ENCODE data around the gene CFAP46.
"Not testable (repeated sequence)": the region's sequence is repeated elsewhere in the genome, so short reads cannot be mapped to it uniquely, and the experiment has no call there.

The CFAP46 gene

DNA sequence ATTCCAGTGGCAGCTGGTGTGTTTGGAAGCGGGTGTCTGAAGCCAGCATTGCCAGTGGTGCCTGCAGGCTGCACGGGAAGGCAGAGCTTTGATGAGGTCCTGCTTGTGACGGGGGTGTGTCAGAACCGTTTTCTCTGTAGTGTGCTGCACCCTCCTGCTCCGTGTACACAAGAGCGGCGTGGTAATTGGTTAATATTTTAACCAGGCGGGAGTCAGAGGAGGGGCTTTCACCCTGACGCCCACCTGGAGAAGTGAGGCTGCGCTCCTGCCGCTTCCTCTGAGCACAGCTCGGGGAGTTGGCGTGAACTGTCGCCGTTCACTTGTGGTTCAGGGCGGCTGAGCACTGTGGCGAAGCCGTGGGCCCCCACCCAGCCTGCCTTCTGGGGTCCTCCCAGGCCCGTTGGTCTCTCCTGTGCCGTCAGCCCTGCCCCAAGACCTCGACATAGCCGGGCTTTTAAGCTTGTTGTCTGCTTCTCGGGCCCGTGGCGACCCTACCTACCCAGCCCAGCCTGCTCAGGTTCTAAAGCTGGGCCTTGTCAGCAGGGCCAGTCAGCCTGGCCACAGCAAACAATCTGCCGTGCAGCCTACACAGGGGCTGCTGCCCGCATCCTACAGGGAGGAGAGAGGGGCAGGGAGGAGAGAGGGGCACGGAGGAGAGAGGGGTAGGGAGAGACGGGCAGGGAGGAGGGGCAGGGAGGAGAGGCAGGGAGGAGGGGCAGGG is 168.0 kb downstream of the CFAP46 start:
- DNase-seq (ENCODE audit: low read depth) = no peak
- H3K4me3 ChIP-seq (ENCODE audit: low read depth, low read length) = no peak overlapping the region

DNA sequence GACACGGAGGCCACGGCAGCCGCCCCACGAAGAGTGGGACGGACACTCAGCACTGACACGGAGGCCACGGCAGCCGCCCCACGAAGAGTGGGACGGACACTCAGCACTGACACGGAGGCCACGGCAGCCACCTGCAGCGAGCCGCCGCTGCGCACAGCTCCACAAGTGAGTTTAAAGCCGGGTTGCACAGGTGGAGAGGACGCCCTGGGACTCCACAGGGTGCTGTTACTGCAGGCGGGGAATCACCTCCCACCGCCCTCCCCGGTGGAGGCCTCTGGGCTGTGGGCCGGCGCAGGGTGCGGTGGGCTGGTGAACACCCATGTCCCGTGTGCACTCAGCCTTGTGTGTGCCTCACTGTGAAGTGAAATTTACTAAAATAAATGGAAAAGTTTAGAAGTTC is 169.6 kb downstream of the CFAP46 start:
- not testable (repeated sequence) for DNase-seq (ENCODE audit: low read depth); H3K4me3 ChIP-seq (ENCODE audit: low read depth, low read length)

DNA sequence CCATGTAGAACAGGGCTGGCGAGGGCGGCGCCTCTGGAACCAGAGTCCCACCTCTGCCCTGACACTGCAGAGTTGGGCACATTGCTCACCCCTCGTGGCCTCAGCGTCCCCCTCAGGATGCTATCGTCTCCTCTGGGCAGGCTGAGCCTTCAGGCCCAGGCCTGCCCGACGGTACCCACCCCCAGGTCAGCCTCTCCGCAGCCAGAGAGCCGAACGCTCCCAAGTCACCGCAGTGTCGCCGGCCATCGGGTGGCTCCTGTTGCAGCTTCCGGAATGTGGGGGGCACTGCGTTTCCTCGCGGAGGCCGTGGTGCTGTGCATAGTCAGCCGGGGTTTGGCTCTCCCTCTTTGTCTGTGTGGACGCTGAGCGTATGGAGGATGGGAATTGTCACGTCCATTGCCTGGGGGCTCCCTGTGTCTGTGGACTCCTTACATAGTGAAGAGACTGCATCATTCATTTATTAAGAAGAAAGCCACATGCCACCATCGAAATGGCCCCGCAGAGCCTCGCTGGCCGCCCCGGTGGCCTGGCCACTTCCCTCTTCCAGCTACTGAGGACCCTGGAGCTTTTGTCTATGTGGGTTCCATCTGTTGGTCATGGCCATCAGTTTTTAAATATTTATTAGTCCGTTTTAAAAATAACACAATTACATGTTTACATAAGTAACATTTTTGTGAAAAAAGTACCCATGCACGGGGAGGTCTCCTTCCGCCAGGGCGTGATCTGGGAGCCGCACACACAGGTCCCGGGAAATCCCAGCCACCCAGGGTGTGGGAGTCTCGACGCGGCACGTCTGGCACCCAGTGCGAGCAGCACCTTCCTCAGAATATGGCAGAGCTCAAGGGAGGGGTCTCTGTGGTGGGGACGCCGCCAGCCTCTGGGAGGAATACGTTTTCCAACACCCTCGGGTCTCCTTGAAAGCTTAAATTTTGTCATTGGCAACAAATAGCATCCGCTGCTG is 172.0 kb downstream of the CFAP46 start:
- DNase-seq (ENCODE audit: low read depth) = no peak
- H3K4me3 ChIP-seq (ENCODE audit: low read depth, low read length) = no peak overlapping the region

DNA sequence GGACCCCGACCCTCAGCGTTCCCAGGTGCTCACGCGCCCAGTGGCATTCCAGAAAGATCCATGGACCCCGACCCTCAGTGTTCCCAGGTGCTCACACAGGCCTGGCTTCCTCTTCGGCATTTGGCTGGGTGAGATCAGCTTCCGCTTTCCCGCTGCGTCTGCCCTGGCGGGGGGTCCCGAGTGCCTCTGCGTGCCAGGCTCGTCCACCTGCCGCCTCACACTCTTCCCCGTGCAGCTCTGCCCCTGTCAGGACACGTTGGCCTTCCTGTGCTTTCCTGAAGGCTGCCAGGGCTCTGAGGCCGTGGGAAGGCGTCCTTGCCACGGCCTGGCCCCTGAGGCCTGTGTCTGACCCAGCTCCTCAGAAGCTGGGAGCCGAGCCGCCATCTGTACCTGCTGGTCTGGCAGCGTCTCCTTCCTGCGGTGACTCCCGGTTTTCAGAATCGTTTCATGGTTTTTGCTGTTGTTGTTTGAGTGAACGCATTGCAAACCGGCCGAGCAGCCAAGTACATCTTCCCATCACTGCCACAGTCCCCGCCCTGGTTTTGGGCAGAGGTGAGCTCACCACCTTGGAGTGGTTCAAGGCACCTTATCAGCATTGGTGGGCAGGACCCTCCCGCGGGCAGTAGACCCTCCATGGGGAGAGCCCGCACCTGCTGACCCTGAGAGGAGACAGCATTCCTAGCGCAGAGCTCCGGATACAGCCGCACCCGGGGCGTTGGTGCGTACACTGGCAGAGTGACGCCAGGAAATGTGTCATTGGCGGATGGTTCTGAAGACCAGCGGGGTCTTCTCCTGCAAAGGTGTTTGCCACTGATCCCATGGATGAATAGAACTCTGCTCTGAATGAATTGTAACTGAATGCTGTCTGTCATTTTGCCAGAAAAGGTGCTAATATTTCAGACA is 173.8 kb downstream of the CFAP46 start:
- DNase-seq (ENCODE audit: low read depth) = no peak

DNA sequence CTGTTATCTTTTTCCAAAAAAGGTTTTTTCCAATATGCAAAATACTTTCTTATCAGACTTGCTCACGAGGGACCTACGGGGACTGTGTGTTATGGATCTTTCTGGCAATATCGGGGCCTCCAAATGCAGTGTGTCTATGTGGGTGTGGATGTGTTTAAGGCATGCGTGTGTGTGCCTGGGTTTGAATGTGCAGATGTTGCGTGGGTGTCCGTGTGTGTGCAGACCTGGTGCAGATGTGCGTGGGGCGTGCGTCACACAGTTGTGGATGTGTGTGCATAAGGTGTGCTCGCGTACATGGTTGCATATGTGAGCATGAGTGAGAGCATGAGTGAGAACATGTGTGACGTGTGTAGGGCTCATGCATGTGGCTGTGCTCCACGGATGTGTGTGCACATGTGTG is 176.1 kb downstream of the CFAP46 start:
- H3K4me3 ChIP-seq (ENCODE audit: low read depth, low read length) = no peak overlapping the region
- DNase-seq (ENCODE audit: low read depth) = no peak

More for the DNA sequence above, 173.8 kb downstream of the CFAP46 start:
- H3K4me3 ChIP-seq (ENCODE audit: low read depth, low read length) = no peak overlapping the region

DNA sequence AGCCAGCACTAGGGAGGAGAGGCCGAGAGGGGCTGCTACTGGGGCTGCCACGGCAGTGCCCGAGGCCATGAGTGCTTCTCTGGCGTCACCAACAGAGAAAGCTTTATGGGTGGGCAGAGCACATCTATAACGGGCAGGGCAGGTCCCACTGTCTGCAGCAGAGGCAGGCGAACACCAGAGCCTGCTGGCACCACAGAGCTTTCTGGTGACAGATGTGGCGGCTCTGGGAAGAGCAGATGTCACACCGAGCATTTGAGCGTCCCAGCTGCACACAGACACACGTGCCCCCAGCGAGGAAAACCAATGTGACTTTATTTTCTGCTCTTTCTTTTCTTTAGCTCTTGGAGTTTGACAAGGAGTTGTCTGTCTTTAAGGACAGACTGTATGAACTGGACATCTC is 176.9 kb downstream of the CFAP46 start:
- no peak for DNase-seq (ENCODE audit: low read depth)
- H3K4me3 ChIP-seq (ENCODE audit: low read depth, low read length) = no peak overlapping the region

DNA sequence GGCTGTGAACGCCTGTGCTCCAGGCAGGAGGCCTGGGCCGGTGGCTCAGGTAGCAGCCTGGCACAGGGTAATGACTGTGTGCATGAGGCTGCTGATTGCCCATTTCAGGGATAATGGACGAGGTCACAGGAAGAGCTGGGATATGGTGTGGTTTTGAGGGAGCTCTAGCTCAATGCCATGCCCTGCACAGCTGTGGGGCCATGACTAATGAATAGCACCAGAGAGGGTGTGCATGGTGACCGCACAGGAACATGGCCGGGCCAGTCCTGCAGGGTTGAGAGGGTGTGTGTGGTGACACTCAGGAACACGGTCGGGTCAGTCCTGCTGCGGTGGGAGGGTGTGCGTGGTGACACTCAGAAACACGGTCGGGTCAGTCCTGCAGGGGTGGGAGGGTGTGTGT is 178.3 kb downstream of the CFAP46 start:
- H3K4me3 ChIP-seq (ENCODE audit: low read depth, low read length) = no peak overlapping the region
- DNase-seq (ENCODE audit: low read depth) = no peak

DNA sequence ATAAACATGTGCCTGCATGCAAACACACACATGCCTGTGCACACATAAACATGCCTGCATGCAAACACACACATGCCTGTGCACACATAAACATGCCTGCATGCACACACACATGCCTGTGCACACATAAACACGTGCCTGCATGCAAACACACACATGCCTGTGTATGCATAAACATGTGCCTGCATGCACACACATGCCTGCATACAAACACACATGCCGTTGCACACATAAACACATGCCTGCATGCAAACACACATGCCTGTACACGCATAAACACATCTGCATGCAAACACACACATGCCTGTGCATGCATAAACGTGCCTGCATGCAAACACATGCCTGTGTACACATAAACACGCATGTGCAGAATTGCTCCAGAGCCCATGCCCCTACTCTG is 178.8 kb downstream of the CFAP46 start:
- no peak overlapping the region for H3K4me3 ChIP-seq (ENCODE audit: low read depth, low read length)
- no peak for DNase-seq (ENCODE audit: low read depth)

DNA sequence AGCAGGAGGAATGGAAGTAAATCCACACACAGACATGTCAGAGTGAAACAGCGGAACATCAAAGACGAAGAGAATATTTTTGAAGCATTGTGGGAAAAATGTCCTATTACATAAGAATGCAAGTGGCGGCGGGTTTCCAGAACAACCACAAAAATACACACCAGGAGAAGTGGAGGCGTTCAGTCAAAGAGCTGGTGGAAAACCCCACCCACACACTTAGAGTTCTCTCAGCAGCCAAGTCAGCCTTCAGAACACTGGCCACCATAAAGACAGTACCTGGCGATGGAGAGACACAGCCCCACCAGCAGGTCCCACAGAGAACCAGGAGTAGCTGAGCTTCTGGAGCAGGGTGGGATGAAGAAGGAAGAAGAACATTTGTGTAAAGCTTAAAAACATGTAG is 180.1 kb downstream of the CFAP46 start:
- DNase-seq (ENCODE audit: low read depth) = no peak
- no peak overlapping the region for H3K4me3 ChIP-seq (ENCODE audit: low read depth, low read length)

DNA sequence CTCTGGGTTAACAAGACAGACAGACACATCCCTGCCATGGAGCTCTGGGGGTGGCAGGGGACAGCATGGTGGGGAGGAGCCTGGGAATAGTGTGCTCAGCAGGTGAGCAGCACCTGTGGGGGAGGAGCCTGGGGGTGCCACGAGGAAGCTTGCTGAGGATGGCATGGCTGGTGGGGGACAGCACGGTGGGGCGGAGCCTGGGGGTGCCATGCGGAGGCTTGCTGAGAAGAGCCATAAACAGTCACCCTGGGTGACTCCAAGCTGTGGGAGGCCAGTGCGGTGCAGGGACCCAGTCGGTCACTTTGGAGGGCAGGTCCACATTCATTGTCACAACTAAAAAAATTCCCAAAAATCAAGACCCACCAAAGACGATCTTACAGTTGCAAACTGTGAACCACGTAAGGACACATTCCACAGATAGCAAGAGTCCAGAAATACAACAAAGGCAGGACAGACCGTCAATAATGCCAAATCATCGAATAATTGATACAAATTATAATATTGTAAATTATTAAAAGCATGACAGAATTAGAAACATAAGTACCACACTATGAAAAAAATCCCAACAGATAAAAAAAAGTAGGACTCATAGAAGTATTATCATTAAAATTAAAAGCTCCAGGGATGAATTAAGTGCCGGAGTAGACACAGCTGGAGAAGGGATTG is 180.8 kb downstream of the CFAP46 start:
- no peak for DNase-seq (ENCODE audit: low read depth)
- H3K4me3 ChIP-seq (ENCODE audit: low read depth, low read length) = no peak overlapping the region

DNA sequence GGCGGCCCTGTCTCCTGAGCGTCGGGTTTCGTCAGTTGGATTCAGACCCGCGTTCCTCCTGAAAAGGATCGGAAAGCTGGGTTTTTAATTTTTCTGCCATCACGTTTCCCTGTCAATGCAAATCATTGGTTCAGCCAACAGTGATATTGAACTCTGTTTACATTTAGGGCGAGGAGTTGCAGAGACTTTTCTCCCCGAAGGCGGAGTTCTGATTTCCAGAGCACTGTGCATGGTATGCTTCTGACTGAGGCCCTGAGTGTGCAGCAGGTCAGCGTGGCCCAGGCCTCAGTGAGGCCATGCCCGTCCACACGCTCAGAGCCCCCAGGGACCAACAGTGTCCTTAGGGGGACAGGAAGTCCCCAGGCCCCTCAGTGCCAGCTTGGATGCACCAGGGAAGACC is 183.5 kb downstream of the CFAP46 start:
- no peak for DNase-seq (ENCODE audit: low read depth)
- no peak overlapping the region for H3K4me3 ChIP-seq (ENCODE audit: low read depth, low read length)

Data from skeletal muscle cell (primary cell).